Measurements from ENCODE around the gene APC.

DNA sequence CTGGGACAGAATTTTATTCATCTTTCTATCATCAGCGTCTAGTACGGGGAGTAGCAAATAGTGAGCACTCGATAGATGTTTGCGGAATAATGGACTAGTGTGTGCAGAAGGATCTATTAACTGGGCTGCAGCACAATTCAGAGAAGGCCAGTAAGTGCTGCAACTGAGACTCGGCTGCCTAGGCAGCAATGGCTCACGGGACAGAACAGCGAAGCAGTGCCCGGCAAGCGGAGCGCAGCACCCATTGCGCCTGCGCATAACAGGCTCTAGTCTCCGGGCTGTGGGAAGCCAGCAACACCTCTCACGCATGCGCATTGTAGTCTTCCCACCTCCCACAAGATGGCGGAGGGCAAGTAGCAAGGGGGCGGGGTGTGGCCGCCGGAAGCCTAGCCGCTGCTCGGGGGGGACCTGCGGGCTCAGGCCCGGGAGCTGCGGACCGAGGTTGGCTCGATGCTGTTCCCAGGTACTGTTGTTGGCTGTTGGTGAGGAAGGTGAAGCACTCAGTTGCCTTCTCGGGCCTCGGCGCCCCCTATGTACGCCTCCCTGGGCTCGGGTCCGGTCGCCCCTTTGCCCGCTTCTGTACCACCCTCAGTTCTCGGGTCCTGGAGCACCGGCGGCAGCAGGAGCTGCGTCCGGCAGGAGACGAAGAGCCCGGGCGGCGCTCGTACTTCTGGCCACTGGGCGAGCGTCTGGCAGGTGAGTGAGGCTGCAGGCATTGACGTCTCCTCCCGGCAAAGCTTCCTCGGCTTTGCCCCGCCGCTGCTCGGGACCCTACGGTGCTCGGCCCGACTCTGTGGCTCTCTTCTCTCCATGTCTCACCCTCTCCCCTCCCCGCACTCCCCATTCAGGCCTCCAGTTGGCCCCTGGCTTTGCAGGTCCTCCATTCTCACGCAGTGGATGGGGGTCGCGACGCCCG lies 30.2 kb upstream of the APC start:
- TF ChIP-seq POLR2A (IDR thresholded peaks at IDR 0.05) (peak; percentile 58 to 77), EP300 (IDR thresholded peaks at IDR 0.05) (peak; percentile 39 to 90)
- TF ChIP-seq, protein P1, sequence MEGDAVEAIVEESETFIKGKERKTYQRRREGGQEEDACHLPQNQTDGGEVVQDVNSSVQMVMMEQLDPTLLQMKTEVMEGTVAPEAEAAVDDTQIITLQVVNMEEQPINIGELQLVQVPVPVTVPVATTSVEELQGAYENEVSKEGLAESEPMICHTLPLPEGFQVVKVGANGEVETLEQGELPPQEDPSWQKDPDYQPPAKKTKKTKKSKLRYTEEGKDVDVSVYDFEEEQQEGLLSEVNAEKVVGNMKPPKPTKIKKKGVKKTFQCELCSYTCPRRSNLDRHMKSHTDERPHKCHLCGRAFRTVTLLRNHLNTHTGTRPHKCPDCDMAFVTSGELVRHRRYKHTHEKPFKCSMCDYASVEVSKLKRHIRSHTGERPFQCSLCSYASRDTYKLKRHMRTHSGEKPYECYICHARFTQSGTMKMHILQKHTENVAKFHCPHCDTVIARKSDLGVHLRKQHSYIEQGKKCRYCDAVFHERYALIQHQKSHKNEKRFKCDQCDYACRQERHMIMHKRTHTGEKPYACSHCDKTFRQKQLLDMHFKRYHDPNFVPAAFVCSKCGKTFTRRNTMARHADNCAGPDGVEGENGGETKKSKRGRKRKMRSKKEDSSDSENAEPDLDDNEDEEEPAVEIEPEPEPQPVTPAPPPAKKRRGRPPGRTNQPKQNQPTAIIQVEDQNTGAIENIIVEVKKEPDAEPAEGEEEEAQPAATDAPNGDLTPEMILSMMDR (IDR thresholded peaks at IDR 0.05): peak in 2 of 5 experiments; percentile 11 to 21
